ENCODE measurements around the gene LEFTY2. TPM values are rescaled to one million over a fixed set of nuclear protein-coding genes. Genes with fewer than 3 reads are reported as not detected.
A peak's percentile ranks its signal among the peaks of the same experiment; 100 is the strongest.

The LEFTY2 gene
- total RNA-seq, 4 donors from 2014 or later = 0.55 to 28.7 (median 24.5) TPM; not detected in 1

- Histone ChIP-seq H3K27me3 (no peaks in the 10 kb centered on the region), H3K4me3 (peak within 1 kb of the TSS; percentile 63 to 91 (median 86)), H3K27ac (peak within 1 kb of the TSS; percentile 91 to 98 (median 94)), H3K36me3 (no peaks in the 10 kb centered on the region), H3K4me1 (peaks cover 9 to 32% (median 26%) of the 10 kb centered on the region in 4 donors), H3K9me3 (no peaks in the 10 kb centered on the region)
- peak; percentile 89 for TF ChIP-seq POLR2A (IDR thresholded peaks at IDR 0.05)
- TF ChIP-seq EP300 (IDR thresholded peaks at IDR 0.05; ENCODE audit: low read depth) = no peak
- TF ChIP-seq CTCF (IDR thresholded peaks at IDR 0.05) = no peak
- TF ChIP-seq POLR2AphosphoS5 (IDR thresholded peaks at IDR 0.05) = peak; percentile 89 to 92 (median 92)
- intact Hi-C loops (cut with DNase I; ENCODE audit: low total_unique reads) (no loop called here), in situ Hi-C loops (cut with MboI; ENCODE audit: low pct_ligation_motif_present in 1 of 4, low pct_unique_long_range_greater_than_20kb in 1 of 4, low sequenced_read_pairs in 3 of 4) (loop anchor here in 2 of 4 donors (25.0 kb wide), 2 partner anchors 137 to 437 kb away; partner anchors contain the start of gene SRP9 (in 1 of the 2))
- 0% methylated on average over 43 of the region's 80 CpGs; no CpG with 5 or more reads in 1 of the 2 donors for WGBS, 2 donors (ENCODE audit: low coverage in 1 of 2)
- DNase-seq = peak; percentile 96
Observed at GRCh38 chr1:225923692-225924555, 17.1 kb downstream of the LEFTY2 start, which contains the start of gene PYCR2. Gene PYCR2, minus strand, starts transcription at chr1:225924250. Its CDS starts 140 bp downstream, at chr1:225924110.

GRCh38 chr1:225923381-225923691 lies 17.7 kb downstream of the LEFTY2 start:
- Histone ChIP-seq H3K27ac (peak overlapping the region; percentile 91 to 98 (median 94)), H3K9me3 (no peaks in the 10 kb centered on the region), H3K36me3 (no peaks in the 10 kb centered on the region), H3K4me1 (peaks cover 9 to 32% (median 26%) of the 10 kb centered on the region in 4 donors), H3K4me3 (peak overlapping the region; percentile 63 to 91 (median 86)), H3K27me3 (no peaks in the 10 kb centered on the region)
- in situ Hi-C loops (cut with MboI; ENCODE audit: low pct_ligation_motif_present in 1 of 4, low pct_unique_long_range_greater_than_20kb in 1 of 4, low sequenced_read_pairs in 3 of 4) = loop anchor here in 2 of 4 donors (25.0 kb wide), 2 partner anchors 136 to 436 kb away; partner anchors contain the start of gene SRP9 (in 1 of the 2)
- no peak for TF ChIP-seq POLR2AphosphoS5 (IDR thresholded peaks at IDR 0.05)
- no peak for TF ChIP-seq EP300 (IDR thresholded peaks at IDR 0.05; ENCODE audit: low read depth)
- no peak for TF ChIP-seq POLR2A (IDR thresholded peaks at IDR 0.05)
- no peak for TF ChIP-seq CTCF (IDR thresholded peaks at IDR 0.05)
- DNase-seq = peak; percentile 44
- 0% methylated on average over 8 of the region's 8 CpGs; no CpG with 5 or more reads in 1 of the 2 donors for WGBS, 2 donors (ENCODE audit: low coverage in 1 of 2)
- intact Hi-C loops (cut with DNase I; ENCODE audit: low total_unique reads) = no loop called here

- 92% methylated on average over 23 of the region's 23 CpGs; no CpG with 5 or more reads in 1 of the 2 donors for WGBS, 2 donors (ENCODE audit: low coverage in 1 of 2)
- TF ChIP-seq POLR2A (IDR thresholded peaks at IDR 0.05) (no peak), CTCF (IDR thresholded peaks at IDR 0.05) (no peak), POLR2AphosphoS5 (IDR thresholded peaks at IDR 0.05) (no peak), EP300 (IDR thresholded peaks at IDR 0.05; ENCODE audit: low read depth) (no peak)
- Histone ChIP-seq H3K9me3 (no peaks in the 10 kb centered on the region), H3K4me3 (no peak overlapping the region), H3K36me3 (no peaks in the 10 kb centered on the region), H3K4me1 (peaks cover 9 to 32% (median 26%) of the 10 kb centered on the region in 4 donors), H3K27ac (peak overlapping the region in 1 of 4 donors; percentile 94), H3K27me3 (no peaks in the 10 kb centered on the region)
- in situ Hi-C loops (cut with MboI; ENCODE audit: low pct_ligation_motif_present in 1 of 4, low pct_unique_long_range_greater_than_20kb in 1 of 4, low sequenced_read_pairs in 3 of 4) (loop anchor here in 2 of 4 donors (25.0 kb wide), 2 partner anchors 135 to 435 kb away; partner anchors contain the start of gene SRP9 (in 1 of the 2)), intact Hi-C loops (cut with DNase I; ENCODE audit: low total_unique reads) (no loop called here)
- DNase-seq = no peak
Observed at GRCh38 chr1:225921734-225922709, 19.0 kb downstream of the LEFTY2 start.
